Putamen (tissue), 1 donor: ENCODE data around the gene PINLYP.

Source experiments
- DNase-seq: peaks from one replicate; pipeline ENCODE4 v3.0.0-alpha.2; 2016; ENCODE audit warnings: low spot score

The PINLYP gene

GRCh38 chr19:43548706-43549105 is 26.9 kb upstream of the PINLYP start:
- no peak for DNase-seq

- no peak for DNase-seq
Measured at GRCh38 chr19:43551399-43552197, 24.0 kb upstream of the PINLYP start.

- no peak for DNase-seq
Measured at GRCh38 chr19:43552198-43552450, 23.5 kb upstream of the PINLYP start.

GRCh38 chr19:43552616-43553015 is 23.0 kb upstream of the PINLYP start:
- DNase-seq, result no peak

- no peak for DNase-seq
Measured at GRCh38 chr19:43553656-43554055, 21.9 kb upstream of the PINLYP start.

- no peak for DNase-seq
Measured at GRCh38 chr19:43554317-43554895, 21.2 kb upstream of the PINLYP start.

GRCh38 chr19:43555185-43555770 is 20.3 kb upstream of the PINLYP start:
- peak; percentile 83 for DNase-seq

- DNase-seq, result no peak
Measured at GRCh38 chr19:43560687-43561086, 14.9 kb upstream of the PINLYP start.

GRCh38 chr19:43561139-43561970 is 14.2 kb upstream of the PINLYP start:
- no peak for DNase-seq

GRCh38 chr19:43562226-43562697 is 13.3 kb upstream of the PINLYP start:
- no peak for DNase-seq

GRCh38 chr19:43562698-43563241 is 12.8 kb upstream of the PINLYP start:
- peak; percentile 79 for DNase-seq

- no peak for DNase-seq
Measured at GRCh38 chr19:43563816-43564457, 11.7 kb upstream of the PINLYP start.

- DNase-seq, result no peak
Measured at GRCh38 chr19:43564800-43565199, 10.8 kb upstream of the PINLYP start.

GRCh38 chr19:43569657-43570056 is 5.9 kb upstream of the PINLYP start:
- DNase-seq, result no peak

GRCh38 chr19:43570174-43570791 is 5.3 kb upstream of the PINLYP start:
- no peak for DNase-seq

GRCh38 chr19:43572171-43572588 is 3.4 kb upstream of the PINLYP start:
- no peak for DNase-seq

- no peak for DNase-seq
Measured at GRCh38 chr19:43574424-43575155, 1.0 kb upstream of the PINLYP start.

GRCh38 chr19:43575955-43576878 is 616 bp downstream of the PINLYP start:
- DNase-seq, result no peak

GRCh38 chr19:43578787-43579186 is 3.2 kb downstream of the PINLYP start:
- DNase-seq, result no peak

- DNase-seq, result no peak
Measured at GRCh38 chr19:43581467-43581866, 5.9 kb downstream of the PINLYP start.
